Erythroblast (primary cell): ENCODE data around the gene MIF.

Experiments
- GATA1 ChIP-seq: IDR thresholded peaks from 2 replicates; pipeline ENCODE4 v1.6.1; 2011; ENCODE audit warnings: low read depth, mild to moderate bottlenecking, control low read depth, low read length, moderate library complexity
- POLR2A ChIP-seq: IDR thresholded peaks from 2 replicates; pipeline ENCODE4 v1.6.1; 2011; ENCODE audit warnings: mild to moderate bottlenecking, low read length

DNA sequence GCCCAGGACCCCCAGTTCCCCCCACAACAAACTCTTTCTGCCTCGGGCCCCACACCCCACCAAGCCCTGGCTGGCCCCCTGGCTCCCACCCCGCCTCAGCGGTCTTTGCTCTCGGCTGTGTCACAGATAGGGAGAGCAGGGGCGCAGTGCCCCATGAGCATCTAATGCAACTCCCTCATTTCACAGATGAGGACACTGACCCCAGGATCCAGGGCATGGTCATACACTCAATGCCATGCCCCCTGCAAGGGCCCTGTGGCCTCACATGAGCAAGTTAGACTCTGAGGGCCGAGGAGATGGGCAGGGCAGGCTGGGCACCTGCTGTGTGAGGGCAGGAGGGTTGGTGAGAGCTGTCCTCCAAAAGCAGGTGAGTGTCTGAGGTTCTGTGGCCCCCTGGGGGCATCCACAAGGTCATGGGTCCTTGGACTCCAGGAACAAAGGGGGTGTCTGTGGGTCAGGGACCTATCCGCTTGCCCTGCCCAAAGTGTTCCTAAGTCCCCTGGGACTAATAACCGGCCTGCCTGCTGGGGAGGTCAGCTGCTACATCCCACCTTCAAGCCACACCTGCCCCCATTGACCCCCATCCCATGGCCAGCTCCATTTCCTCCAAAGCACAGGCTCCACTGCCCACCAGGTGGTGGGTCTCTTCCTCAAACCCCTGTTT, 2.5 kb downstream of the MIF start:
- no peak for TF ChIP-seq POLR2A
- TF ChIP-seq GATA1, result no peak
